CD4-positive, alpha-beta T cell (primary cell): Measurements from ENCODE around the gene ZSCAN5A. TPM values are rescaled to one million over a fixed set of nuclear protein-coding genes. Genes with fewer than 3 reads are reported as not detected.

Source experiments
- ATAC-seq: fragments of 200-7000 bp; cut with Tn5 transposase; one replicate; pipeline ENCODE4 v1.10.0; 2022; ENCODE audit warnings: mild to moderate bottlenecking; ENCODE audit not compliant: poor library complexity
- CTCF ChIA-PET: fragments of 350-600 bp; sonication (Branson Sonifier 250); formaldehyde crosslinking; loops from one replicate; lab custom pipeline; 2021; ENCODE audit warnings: antibody characterized with exemption, inconsistent platforms; lab: Charles Lee
- POLR2A ChIA-PET: fragments of 350-600 bp; sonication (Branson Sonifier 250); formaldehyde crosslinking; loops from one replicate; lab custom pipeline; 2021; ENCODE audit warnings: antibody characterized with exemption, inconsistent platforms; lab: Charles Lee
- DNase-seq, 14 experiments: peaks; one replicate each; pipeline ENCODE4 v3.0.0-alpha.2; 2013 to 2020; ENCODE audit warnings: mixed read lengths in 2 of 14
- H3K27ac ChIP-seq, 2 donors: one replicate each; pipeline versions ENCODE4 v1.5.1 to v1.7.0; 2013; ENCODE audit warnings: low read length in 2 of 2, low read depth in 1 of 2, mild to moderate bottlenecking in 1 of 2
- H3K27me3 ChIP-seq, 2 experiments: 1 replicate in 1 of 2; 2 replicates in 1 of 2; pipeline versions ENCODE4 v1.6.1 to v1.7.0; 2013; ENCODE audit warnings: low read length in 2 of 2, control low read depth in 1 of 2, mild to moderate bottlenecking in 1 of 2, moderate library complexity in 1 of 2; ENCODE audit not compliant: insufficient read depth in 2 of 2, control insufficient read depth in 1 of 2
- H3K36me3 ChIP-seq: one replicate; pipeline ENCODE4 v1.6.1; 2013; ENCODE audit warnings: low read length, control low read depth; ENCODE audit not compliant: insufficient read depth
- H3K4me1 ChIP-seq: one replicate; pipeline ENCODE4 v1.6.1; 2013; ENCODE audit warnings: low read length, control low read depth; ENCODE audit not compliant: insufficient read depth
- H3K4me3 ChIP-seq: one replicate; pipeline ENCODE4 v1.5.1; 2013; ENCODE audit warnings: mild to moderate bottlenecking, low read length, moderate library complexity
- H3K9me3 ChIP-seq, 2 experiments: 1 replicate in 1 of 2; 2 replicates in 1 of 2; pipeline versions ENCODE4 v1.6.1 to v1.7.0; 2013; ENCODE audit warnings: low read length in 2 of 2, mild to moderate bottlenecking in 2 of 2, control low read depth in 1 of 2, moderate library complexity in 1 of 2; ENCODE audit not compliant: control insufficient read depth in 1 of 2, insufficient read depth in 1 of 2
- H3K27ac Mint-ChIP-seq: one replicate; pipeline ENCODE4 v1.8.0; 2020; ENCODE audit warnings: mixed read lengths
- H3K27me3 Mint-ChIP-seq: one replicate; pipeline ENCODE4 v1.8.0; 2021; ENCODE audit warnings: mixed read lengths
- H3K36me3 Mint-ChIP-seq: one replicate; pipeline ENCODE4 v1.8.0; 2021; ENCODE audit warnings: low read depth, mixed read lengths
- H3K4me1 Mint-ChIP-seq: one replicate; pipeline ENCODE4 v1.8.0; 2021; ENCODE audit warnings: low read depth, mixed read lengths
- H3K4me3 Mint-ChIP-seq: one replicate; pipeline ENCODE4 v1.8.0; 2020; ENCODE audit warnings: mild to moderate bottlenecking, mixed read lengths
- H3K9me3 Mint-ChIP-seq: one replicate; pipeline ENCODE4 v1.8.0; 2020; ENCODE audit warnings: mixed read lengths
- CTCF ChIP-seq: fragments of 200-600 bp; IDR thresholded peaks from one replicate; pipeline ENCODE4 v1.8.0; 2022; ENCODE audit warnings: antibody characterized with exemption, mild to moderate bottlenecking
- intact Hi-C, 2 experiments: fragments of 100-400 bp; cut with DNase I in 1 of 2; cut with micrococcal nuclease in 1 of 2; formaldehyde crosslinking; loops; one replicate each; pipeline versions ENCODE4 v1.15.1 to v1.9.0; 2023 to 2025; cut with DNase I, micrococcal nuclease
- total RNA-seq, 174 experiments: library from RNA in 2 of 174; stranded (reverse) in 2 of 174; gene quantifications; one replicate each; pipeline ENCODE4 v1.2.3 and lab custom pipeline; 2021 to 2026

Gene ZSCAN5A
- total RNA-seq, 2 experiments from 2014 or later, result 3.3 to 4.4 TPM

GRCh38 chr19:56245121-56245740 lies 69.4 kb downstream of the ZSCAN5A start:
- no peaks in the 10 kb centered on the region for H3K36me3 Mint-ChIP-seq

GRCh38 chr19:56223481-56223880 lies 91.2 kb downstream of the ZSCAN5A start:
- Histone ChIP-seq H3K36me3 (no peaks in the 10 kb centered on the region), H3K4me1 (no peaks in the 10 kb centered on the region), H3K9me3 (no peaks in the 10 kb centered on the region), H3K27ac (no peak overlapping the region), H3K4me3 (no peak overlapping the region), H3K27me3 (peaks cover 0 to 2% of the 10 kb centered on the region in 2 experiments)
- Mint-ChIP-seq H3K4me3 (no peak overlapping the region), H3K27ac (no peak overlapping the region), H3K9me3 (no peaks in the 10 kb centered on the region), H3K4me1 (no peaks in the 10 kb centered on the region), H3K36me3 (peaks cover 30% of the 10 kb centered on the region), H3K27me3 (peaks cover 8% of the 10 kb centered on the region)
- ChIA-PET CTCF (no interaction called here), POLR2A (no interaction called here)
- intact Hi-C loops, result no loop called here
- DNase-seq, result no peak
- ATAC-seq, result no peak
- no peak for TF ChIP-seq CTCF

More at GRCh38 chr19:56245121-56245740, 69.4 kb downstream of the ZSCAN5A start:
- no peak overlapping the region for H3K4me3 ChIP-seq
- no peak for TF ChIP-seq CTCF
- no peak overlapping the region for H3K4me3 Mint-ChIP-seq
- no peak overlapping the region for H3K27ac Mint-ChIP-seq
- H3K4me1 Mint-ChIP-seq, result no peaks in the 10 kb centered on the region
- DNase-seq (no peak), ATAC-seq (no peak)
- no peaks in the 10 kb centered on the region for H3K9me3 ChIP-seq
- CTCF ChIA-PET, result no interaction called here
- H3K36me3 ChIP-seq, result no peaks in the 10 kb centered on the region
- H3K27me3 Mint-ChIP-seq, result no peaks in the 10 kb centered on the region
- no peaks in the 10 kb centered on the region for H3K9me3 Mint-ChIP-seq
- POLR2A ChIA-PET, result no interaction called here
- H3K4me1 ChIP-seq, result no peaks in the 10 kb centered on the region
- no peaks in the 10 kb centered on the region for H3K27me3 ChIP-seq
- H3K27ac ChIP-seq, result no peak overlapping the region
- intact Hi-C loops, result no loop called here

- H3K9me3 Mint-ChIP-seq, result no peaks in the 10 kb centered on the region
- no peak for ATAC-seq
- Histone ChIP-seq H3K4me3 (no peak overlapping the region), H3K9me3 (no peaks in the 10 kb centered on the region), H3K4me1 (no peaks in the 10 kb centered on the region), H3K27ac (no peak overlapping the region), H3K36me3 (no peaks in the 10 kb centered on the region), H3K27me3 (peaks cover 0 to 4% of the 10 kb centered on the region in 2 experiments)
- intact Hi-C loops, result no loop called here
- no peak overlapping the region for H3K27ac Mint-ChIP-seq
- peaks cover 30% of the 10 kb centered on the region for H3K36me3 Mint-ChIP-seq
- H3K27me3 Mint-ChIP-seq, result peaks cover 12% of the 10 kb centered on the region
- ChIA-PET CTCF (no interaction called here), POLR2A (no interaction called here)
- H3K4me1 Mint-ChIP-seq, result no peaks in the 10 kb centered on the region
- TF ChIP-seq CTCF, result no peak
- H3K4me3 Mint-ChIP-seq, result no peak overlapping the region
- no peak for DNase-seq
These were observed 91.7 kb downstream of the ZSCAN5A start for GRCh38 chr19:56222901-56223300.
